Measurements from ENCODE around the gene MAP3K4.

Gene MAP3K4

DNA sequence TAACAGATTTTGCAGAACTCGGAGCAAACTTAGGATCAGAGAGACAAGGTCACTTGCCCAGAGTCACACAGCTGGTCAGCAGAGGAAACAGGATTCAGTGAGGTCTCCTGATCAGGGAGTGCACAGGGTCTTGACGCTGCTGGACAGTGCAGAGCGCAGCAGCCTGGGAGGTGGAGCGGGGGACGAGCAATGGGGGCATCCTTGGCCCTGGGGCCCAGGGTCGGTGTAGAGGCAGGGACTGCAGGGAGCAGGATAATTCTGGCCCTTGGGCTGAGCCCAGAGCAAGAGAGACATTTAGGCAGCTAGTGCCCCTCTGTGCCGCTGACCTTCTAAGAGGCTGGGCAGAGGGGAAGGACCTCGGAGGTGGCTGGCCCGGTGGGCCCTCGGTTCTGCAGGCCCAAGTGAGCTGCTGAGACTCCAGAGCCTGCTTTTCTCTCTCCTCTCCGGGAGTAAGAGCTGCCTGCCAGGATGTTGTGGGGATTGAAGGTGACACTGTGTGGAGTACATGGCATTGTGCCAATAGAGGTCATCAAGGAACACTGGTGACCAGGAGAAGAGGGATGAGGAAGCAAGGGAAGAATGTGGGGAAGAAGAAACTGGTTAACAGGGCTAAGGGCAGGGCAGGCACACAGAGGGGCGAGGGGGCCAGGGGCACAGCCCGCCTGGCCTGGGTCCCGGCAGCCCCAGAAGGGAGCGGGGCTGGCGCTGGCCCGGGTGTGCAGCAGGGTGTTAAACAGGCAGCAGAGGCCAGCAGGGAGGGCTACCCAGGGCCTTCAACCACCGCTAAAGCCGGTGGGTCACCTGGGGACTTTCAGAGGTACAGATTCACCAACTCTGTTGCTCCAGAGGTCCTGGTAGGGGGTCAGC, 160.3 kb downstream of the MAP3K4 start:
- DNase-seq, result no peak

DNA sequence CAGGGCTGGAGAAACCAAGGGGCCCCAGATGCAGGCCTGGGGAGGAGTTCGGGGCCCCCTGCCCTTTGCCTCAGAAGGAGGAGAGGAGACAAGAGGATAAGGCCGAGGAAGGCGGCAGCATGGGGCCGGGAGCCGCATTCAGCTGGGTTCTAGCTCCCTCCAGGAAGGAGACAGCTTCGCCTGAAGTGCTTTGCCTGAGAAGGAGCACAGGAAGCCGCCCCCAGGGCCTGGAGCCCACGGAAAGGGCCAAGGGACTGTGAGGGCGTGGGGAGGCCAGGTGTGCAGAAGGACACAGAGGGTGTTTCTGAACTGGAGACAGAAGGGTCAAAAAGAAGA, 160.9 kb downstream of the MAP3K4 start:
- DNase-seq, result no peak

DNA sequence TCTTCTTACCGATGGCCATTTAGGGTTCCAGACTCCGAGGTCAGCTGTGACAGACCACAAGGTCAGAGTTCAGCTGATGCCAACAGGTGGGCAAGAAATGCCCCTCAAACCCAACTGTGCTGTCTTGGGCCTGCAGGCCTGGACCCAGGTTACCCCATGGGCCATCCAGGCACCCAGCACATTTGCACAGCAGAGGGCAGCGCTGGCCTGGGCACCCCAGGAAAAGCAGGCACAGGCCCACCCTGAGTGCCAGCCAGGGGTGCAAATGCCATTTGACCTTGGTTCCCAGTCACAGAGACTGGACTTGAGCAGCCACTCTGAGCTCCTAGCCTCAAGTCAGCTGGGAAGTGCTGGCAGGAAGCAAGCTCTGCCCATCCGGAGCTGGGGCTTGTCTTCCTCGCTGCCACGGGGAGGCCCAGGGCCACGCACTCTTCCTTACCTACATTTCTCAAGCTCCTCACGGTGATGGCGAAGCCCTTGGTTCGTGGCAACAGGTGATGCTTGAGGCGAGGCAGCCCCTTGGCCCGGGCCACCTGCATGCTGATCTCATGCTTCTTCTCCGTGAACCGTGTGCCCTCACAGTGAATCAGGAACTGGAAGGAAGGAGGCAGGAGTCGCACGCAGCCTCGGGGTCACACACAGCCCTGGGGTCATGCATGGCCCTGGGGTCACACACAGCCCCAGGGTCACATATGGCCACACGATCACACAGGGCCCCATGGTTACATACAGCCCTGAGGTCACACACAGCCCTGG, 161.5 kb downstream of the MAP3K4 start:
- DNase-seq, result no peak

DNA sequence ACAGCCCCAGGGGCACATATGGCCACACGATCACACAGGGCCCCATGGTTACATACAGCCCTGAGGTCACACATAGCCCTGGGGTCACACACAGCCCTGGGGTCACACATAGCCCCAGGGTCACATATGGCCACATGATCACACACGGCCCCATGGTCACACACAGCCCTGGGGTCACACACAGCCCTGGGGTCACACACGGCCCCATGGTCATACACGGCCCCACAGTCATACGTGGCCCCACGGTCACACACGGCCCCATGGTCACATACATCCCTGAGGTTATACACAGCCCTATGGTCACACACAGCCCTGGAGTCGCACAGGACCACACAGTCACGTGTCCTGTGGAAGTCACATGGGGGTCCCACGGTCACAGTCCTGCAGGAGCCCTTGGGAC, 162.2 kb downstream of the MAP3K4 start:
- DNase-seq, result no peak

DNA sequence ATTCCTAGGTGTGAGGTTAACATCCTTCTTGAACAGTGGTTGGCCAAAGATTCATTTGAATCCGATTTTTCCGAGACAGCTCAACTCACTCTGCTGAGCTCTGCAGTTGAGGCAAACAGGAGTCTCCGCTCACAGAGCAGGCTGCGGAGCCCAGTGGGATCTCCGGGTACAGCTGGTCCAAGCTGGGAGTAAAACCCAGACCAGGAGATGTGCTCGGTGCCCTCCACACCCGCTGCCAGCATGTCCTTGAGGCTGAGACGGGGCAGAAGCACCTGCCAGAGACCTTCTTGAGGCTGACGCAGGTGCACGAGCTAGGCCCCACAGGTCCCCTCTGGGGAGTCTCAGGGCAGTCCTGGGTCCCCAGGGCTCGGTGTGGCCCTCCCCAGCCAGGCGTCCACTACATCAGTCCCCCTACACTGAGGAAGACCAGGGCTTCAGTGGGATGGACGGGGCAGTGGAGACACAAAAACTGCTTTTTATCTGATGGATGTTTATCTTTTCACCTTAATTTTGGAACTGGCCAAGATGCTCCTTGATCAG, 163.3 kb downstream of the MAP3K4 start:
- no peak for DNase-seq

DNA sequence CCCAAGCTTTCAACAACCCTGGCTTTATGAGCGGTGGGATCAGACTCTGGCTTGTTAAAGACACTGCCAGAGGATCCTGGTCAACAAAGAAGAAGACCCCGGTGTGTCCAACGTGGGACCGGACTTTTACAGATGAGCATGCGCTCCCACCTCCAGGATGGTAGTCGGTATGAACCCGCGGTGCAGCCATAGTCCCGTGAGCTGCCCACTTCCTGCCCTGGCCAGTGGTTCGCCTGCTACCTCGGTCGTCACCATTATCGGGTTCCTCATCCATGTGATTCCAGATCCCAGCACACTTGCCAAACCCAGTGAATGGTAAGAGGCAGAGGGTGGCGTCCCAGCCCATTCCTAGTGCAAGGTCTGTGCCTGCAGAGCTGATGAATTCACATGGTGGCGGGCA, 169.6 kb downstream of the MAP3K4 start:
- no peak for DNase-seq

DNA sequence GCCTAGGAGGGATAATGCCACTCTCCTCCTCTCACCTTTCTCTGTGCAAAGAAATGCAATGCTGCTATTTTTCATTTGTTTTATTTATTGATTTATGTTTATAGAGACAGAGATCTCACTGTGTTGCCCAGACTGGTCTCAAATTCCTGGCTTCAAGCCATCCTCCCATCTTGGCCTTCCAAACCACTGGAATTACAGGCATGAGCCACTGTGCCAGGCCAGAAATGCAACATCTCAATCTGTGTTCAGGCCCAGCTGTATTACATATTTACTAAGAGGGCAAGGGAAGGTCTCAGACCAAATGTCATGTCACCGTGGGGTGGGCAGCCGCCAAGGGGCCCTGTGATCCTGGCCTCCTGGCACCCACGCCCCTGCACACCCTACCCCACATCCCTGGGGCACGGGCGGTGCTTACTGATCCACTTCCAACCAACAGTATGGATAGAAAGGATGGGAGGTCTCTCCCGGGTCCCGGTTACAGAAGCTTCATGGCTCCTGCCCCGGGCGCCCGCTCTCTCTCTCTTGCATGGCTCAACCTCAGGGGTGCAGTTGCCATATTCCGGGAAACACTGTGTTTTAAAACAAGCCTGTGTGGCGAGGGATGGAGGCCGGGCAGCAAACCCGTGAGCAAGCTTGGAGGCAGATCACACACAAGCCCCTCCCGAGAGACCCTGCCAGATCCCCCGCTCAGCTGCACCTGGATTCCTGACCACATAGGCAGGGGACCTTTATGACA, 170.5 kb downstream of the MAP3K4 start:
- DNase-seq, result no peak

DNA sequence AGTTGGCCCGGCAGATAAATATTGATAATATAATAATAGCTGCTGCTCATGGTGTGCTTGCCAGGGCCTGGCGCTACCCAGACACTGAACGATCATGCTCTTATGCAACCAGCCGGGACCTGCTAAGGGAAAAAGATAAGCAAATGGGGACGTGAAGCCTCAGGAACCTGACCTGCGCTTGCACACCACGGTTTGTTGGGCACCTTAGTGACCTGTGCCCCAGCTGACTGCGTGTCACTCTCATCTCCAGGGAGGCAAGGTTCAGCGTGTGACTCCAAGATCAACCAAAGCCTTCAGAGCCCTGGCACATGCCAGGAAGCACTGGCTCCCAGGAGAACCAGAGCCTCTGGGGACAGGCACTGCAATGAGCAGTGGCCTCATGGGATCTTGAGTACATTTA, 171.2 kb downstream of the MAP3K4 start:
- DNase-seq, result no peak

DNA sequence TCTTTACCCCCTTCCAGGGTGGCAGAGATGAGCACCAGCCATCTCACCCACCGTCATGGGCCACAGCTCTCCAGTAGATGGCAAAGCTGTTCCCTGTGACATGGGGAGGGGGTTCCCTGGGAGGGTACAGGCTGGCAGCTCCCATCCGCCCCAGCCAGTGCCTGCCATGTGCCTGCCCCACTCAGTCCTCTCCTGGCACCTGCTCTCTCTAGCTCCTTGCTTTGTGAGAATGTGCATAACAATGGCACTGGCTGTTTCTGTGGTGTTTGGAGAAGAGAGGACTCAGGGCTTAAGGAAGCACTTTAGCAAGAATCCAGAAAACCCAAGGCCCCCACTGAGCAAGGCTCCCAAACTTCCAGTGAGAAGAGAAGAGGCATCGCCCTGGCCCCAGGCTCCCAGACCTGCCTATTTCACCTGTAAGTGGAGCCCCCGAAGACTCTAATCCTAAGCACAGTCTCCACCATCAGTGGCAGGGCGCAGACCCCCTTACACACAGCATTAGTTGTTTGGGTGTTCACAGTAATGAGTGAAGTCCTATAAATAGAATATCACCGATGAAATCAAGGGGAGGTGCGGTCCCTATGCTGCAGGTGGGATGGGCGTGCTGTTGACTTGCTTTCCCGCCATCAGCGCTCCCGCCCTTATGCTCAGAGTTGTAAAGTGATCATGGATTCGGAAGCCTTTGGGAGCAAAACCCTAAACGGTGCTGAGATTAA, 172.1 kb downstream of the MAP3K4 start:
- no peak for DNase-seq

DNA sequence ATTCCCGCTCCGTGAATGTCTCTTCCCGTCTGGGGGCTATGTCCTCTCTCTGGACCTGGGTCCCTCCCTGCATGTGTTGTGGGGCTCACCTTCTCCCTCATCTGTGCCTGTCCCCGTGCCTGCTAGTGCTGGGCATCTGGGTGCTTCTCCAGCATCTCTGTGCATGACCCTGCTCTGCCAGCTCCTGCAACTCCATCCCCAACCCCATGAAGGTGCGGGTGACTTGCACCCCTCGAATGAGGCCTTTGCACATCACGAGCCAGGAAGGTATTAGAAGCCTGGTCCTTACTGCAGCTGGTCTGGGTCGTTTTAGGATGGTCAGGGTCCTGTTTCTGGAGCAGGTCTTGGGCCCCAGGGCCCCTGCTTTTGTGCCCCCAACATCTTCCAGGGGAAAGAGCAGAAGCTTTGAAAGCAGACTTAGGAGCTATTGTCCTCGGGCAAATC, 172.6 kb downstream of the MAP3K4 start:
- DNase-seq, result no peak

DNA sequence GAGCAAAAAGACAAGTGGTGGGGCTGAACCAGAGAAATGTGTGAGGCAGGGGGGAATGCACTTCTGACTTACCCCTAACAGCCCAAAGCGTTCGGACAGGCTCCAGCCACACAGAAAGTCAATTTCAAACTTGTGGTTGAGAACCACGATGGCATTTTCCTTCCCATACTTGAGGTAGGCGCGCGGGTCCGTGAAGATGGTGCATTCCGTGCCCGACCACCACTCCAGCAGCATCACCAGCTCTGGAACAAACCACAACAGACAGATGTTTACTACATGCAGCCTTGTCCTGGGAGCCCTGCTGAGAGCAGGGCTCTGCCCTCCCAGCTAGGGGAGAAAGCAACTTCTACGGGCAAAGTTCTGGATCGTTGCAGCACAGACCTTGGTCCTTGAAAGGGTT, 174.6 kb downstream of the MAP3K4 start:
- no peak for DNase-seq

DNA sequence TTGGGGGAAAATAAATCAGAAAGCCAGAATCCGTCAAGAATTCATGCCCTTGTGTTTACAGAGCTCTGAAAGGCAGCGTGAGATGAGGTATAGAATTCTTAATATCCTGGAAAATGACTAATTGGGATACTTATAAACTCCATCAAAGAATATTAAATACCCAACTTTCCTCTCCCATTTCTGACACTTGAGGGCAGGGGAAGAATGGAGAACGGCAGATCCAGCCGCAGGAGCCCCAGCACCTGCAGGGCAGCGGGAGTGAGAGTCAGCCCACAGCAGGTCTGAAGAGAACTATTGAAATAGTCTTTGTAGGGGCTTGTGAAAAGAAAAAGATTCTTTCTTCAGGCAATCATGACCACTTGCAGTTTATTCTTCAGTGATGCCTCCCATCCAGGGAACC, 175.1 kb downstream of the MAP3K4 start:
- no peak for DNase-seq
